GM12891 (cell line): ENCODE data around the gene SIPA1L3.

ENCODE experiments used
- POLR2A ChIP-seq: IDR thresholded peaks from 2 replicates; pipeline ENCODE4 v1.6.1; 2011; ENCODE audit warnings: low read depth, low read length, control low read depth
- POLR2AphosphoS5 ChIP-seq: IDR thresholded peaks from 2 replicates; pipeline ENCODE4 v1.6.1; 2011; ENCODE audit warnings: low read depth, low read length, control low read depth
- POU2F2 ChIP-seq: IDR thresholded peaks from 2 replicates; pipeline ENCODE4 v1.6.1; 2011; ENCODE audit warnings: low read depth, mild to moderate bottlenecking, control low read depth, low read length, moderate library complexity
- SPI1 ChIP-seq: IDR thresholded peaks from 2 replicates; pipeline ENCODE4 v1.6.1; 2011; ENCODE audit warnings: low read depth, low read length, control low read depth

- no peak for TF ChIP-seq POLR2A
- no peak for TF ChIP-seq POU2F2
- no peak for TF ChIP-seq POLR2AphosphoS5
- TF ChIP-seq SPI1 = no peak
Observed at GRCh38 chr19:37970699-37971098, 63.7 kb downstream of the SIPA1L3 start.
